ENCODE data around the gene PLS3. TPM values are rescaled to one million over a fixed set of nuclear protein-coding genes. Genes with fewer than 3 reads are reported as not detected.

The PLS3 gene
- total RNA-seq, 1 experiment from 2014 or later: 96.7 TPM

GRCh38 chrX:115535421-115535820 lies 25.6 kb upstream of the PLS3 start:
- no peak for ATAC-seq
- no peak for DNase-seq (ENCODE audit: low spot score)
- Mint-ChIP-seq H3K27ac (no peak overlapping the region), H3K4me1 (peaks cover 9% of the 10 kb centered on the region; the same call in 1 of the 2 replicates), H3K9me3 (no peaks in the 10 kb centered on the region), H3K36me3 (no peaks in the 10 kb centered on the region), H3K4me3 (no peak overlapping the region), H3K27me3 (ENCODE audit: low read depth) (no peaks in the 10 kb centered on the region)
- CTCF ChIA-PET: no interaction called here
- POLR2A ChIA-PET: no interaction called here
- TF ChIP-seq NR2C2 (CRISPR knock-in tag; IDR thresholded peaks at IDR 0.05) (no peak), ZNF219 (CRISPR knock-in tag; IDR thresholded peaks at IDR 0.05; ENCODE audit: borderline replicate concordance) (no peak), CREM (CRISPR knock-in tag; IDR thresholded peaks at IDR 0.05) (no peak), RELA (CRISPR knock-in tag; IDR thresholded peaks at IDR 0.05; ENCODE audit: borderline replicate concordance) (no peak)

GRCh38 chrX:115535844-115536243 lies 25.1 kb upstream of the PLS3 start:
- Mint-ChIP-seq H3K27me3 (ENCODE audit: low read depth) (no peaks in the 10 kb centered on the region), H3K27ac (no peak overlapping the region), H3K4me3 (no peak overlapping the region), H3K36me3 (no peaks in the 10 kb centered on the region), H3K4me1 (peaks cover 9% of the 10 kb centered on the region; the same call in 1 of the 2 replicates), H3K9me3 (no peaks in the 10 kb centered on the region)
- TF ChIP-seq ESRRA (CRISPR knock-in tag; IDR thresholded peaks at IDR 0.05; ENCODE audit: borderline replicate concordance) (no peak), ZNF396 (CRISPR knock-in tag; IDR thresholded peaks at IDR 0.05; ENCODE audit: borderline replicate concordance) (no peak), E2F5 (CRISPR knock-in tag; IDR thresholded peaks at IDR 0.05) (no peak), CBFB (CRISPR knock-in tag; IDR thresholded peaks at IDR 0.05; ENCODE audit: low read depth) (no peak), CTCF (IDR thresholded peaks at IDR 0.05) (no peak), MYBL2 (CRISPR knock-in tag; IDR thresholded peaks at IDR 0.05) (no peak)
- ATAC-seq: no peak
- DNase-seq (ENCODE audit: low spot score): no peak
- CTCF ChIA-PET: no interaction called here
- POLR2A ChIA-PET: no interaction called here

GRCh38 chrX:115539841-115540240 lies 21.1 kb upstream of the PLS3 start:
- no peak for TF ChIP-seq AR (CRISPR knock-in tag; IDR thresholded peaks at IDR 0.05)
- no peak for TF ChIP-seq E2F1 (CRISPR knock-in tag; IDR thresholded peaks at IDR 0.05)
- TF ChIP-seq ZNF281 (CRISPR knock-in tag; IDR thresholded peaks at IDR 0.05): no peak
- TF ChIP-seq AFF4 (CRISPR knock-in tag; IDR thresholded peaks at IDR 0.05; ENCODE audit: borderline replicate concordance): no peak
- TF ChIP-seq HMGA2 (CRISPR knock-in tag; IDR thresholded peaks at IDR 0.05): no peak
- TF ChIP-seq CDX4 (CRISPR knock-in tag; IDR thresholded peaks at IDR 0.05; ENCODE audit: borderline replicate concordance): no peak
- TF ChIP-seq ZNF138 (CRISPR knock-in tag; conservative IDR thresholded peaks at IDR 0.05): no peak
- no peak for DNase-seq (ENCODE audit: low spot score)
- peaks cover 4% of the 10 kb centered on the region; the same call in 1 of the 2 replicates for H3K4me1 Mint-ChIP-seq
- POLR2A ChIA-PET: no interaction called here
- no peak overlapping the region for H3K27ac Mint-ChIP-seq
- H3K36me3 Mint-ChIP-seq: no peaks in the 10 kb centered on the region
- H3K4me3 Mint-ChIP-seq: no peak overlapping the region
- no peaks in the 10 kb centered on the region for H3K27me3 Mint-ChIP-seq (ENCODE audit: low read depth)
- CTCF ChIA-PET: no interaction called here
- no peaks in the 10 kb centered on the region for H3K9me3 Mint-ChIP-seq
- no peak for ATAC-seq

Data from WTC11 (cell line).